Body of pancreas (tissue), 4 donors: Measurements from ENCODE around the gene NAP1L1. TPM values are rescaled to one million over a fixed set of nuclear protein-coding genes. Genes with fewer than 3 reads are reported as not detected.

Experiments
- ATAC-seq: fragments of 150-250 bp; one replicate; pipeline ENCODE4 v1.9.1; 2016
- DNase-seq, 4 donors: peaks; one replicate each; pipeline ENCODE4 v3.0.0-alpha.2; 2019
- H3K27ac ChIP-seq, 4 donors: fragments of 200-600 bp; sonication (generic); 1 replicate in 3 of 4; 2 replicates in 1 of 4; pipeline versions ENCODE4 v1.5.1 to v1.6.1; 2016 to 2019; ENCODE audit warnings: mild to moderate bottlenecking in 1 of 4, mixed read lengths in 1 of 4, moderate library complexity in 1 of 4
- H3K27me3 ChIP-seq, 2 donors: fragments of 200-600 bp; sonication (generic); one replicate each; pipeline ENCODE4 v1.6.0; 2016; ENCODE audit warnings: mild to moderate bottlenecking in 1 of 2
- H3K36me3 ChIP-seq, 2 donors: fragments of 200-600 bp; sonication (generic); replicated peaks in 1 of 2; 2 replicates each; pipeline ENCODE4 v1.5.1; 2016; ENCODE audit warnings: low read depth in 2 of 2; ENCODE audit not compliant: insufficient read depth in 1 of 2
- H3K4me1 ChIP-seq: fragments of 200-600 bp; sonication (generic); one replicate; pipeline ENCODE4 v1.6.0; 2016
- H3K4me3 ChIP-seq, 2 donors: fragments of 200-600 bp; sonication (generic); 1 replicate in 1 of 2; 2 replicates in 1 of 2; pipeline ENCODE4 v1.5.1; 2016 to 2019
- H3K9me3 ChIP-seq, 3 donors: fragments of 200-600 bp; sonication (generic); 1 replicate in 2 of 3; 2 replicates in 1 of 3; pipeline ENCODE4 v1.5.1; 2016
- CTCF ChIP-seq, 7 experiments: fragments of 450-650 bp in 4 of 7; fragments of 200-600 bp in 3 of 7; sonication (generic) in 3 of 7; IDR thresholded peaks; one replicate each; pipeline ENCODE4 v1.5.1; 2016 to 2019; ENCODE audit warnings: antibody characterized with exemption in 7 of 7
- POLR2A ChIP-seq, 3 donors: fragments of 450-650 bp; IDR thresholded peaks; one replicate each; pipeline ENCODE4 v1.6.1; 2016; ENCODE audit warnings: antibody characterized with exemption in 3 of 3, mild to moderate bottlenecking in 2 of 3
- whole genome bisulfite sequencing, 2 donors: methylation state at CpG; one replicate each; pipeline ENCODE4 v1.1.5; 2017; 5-methylcytosine and 5-hydroxymethylcytosine counted together
- intact Hi-C: fragments of 100-400 bp; cut with DNase I; formaldehyde crosslinking; loops from one replicate; pipeline ENCODE4 v1.15.1; 2023
- total RNA-seq, 2 donors: library from RNA; depleted of rRNA; stranded (reverse); fragments of >200 nt; gene quantifications; one replicate each; pipeline ENCODE4 v1.1.0, GENCODE V29; 2016

The NAP1L1 gene
- total RNA-seq, 2 donors from 2014 or later: 151 to 275 TPM

GRCh38 chr12:76101739-76102385 is 17.4 kb upstream of the NAP1L1 start:
- H3K9me3 ChIP-seq: no peaks in the 10 kb centered on the region
- no peak for DNase-seq
- intact Hi-C loops: no loop called here
- no peak overlapping the region for H3K4me3 ChIP-seq
- H3K27ac ChIP-seq: no peak overlapping the region
- no peaks in the 10 kb centered on the region for H3K27me3 ChIP-seq
- 62 to 75% methylated on average over 1 of the region's 1 CpG for WGBS, 2 donors
- no peaks in the 10 kb centered on the region for H3K4me1 ChIP-seq
- ATAC-seq: no peak
- TF ChIP-seq CTCF (IDR thresholded peaks at IDR 0.05): no peak
- no peak for TF ChIP-seq POLR2A (IDR thresholded peaks at IDR 0.05)
- H3K36me3 ChIP-seq: no peaks in the 10 kb centered on the region

GRCh38 chr12:76096079-76096646 is 11.7 kb upstream of the NAP1L1 start:
- TF ChIP-seq CTCF (IDR thresholded peaks at IDR 0.05): no peak
- TF ChIP-seq POLR2A (IDR thresholded peaks at IDR 0.05): no peak
- WGBS, 2 donors: 86 to 89% methylated on average over 3 of the region's 3 CpGs
- H3K36me3 ChIP-seq: no peaks in the 10 kb centered on the region
- DNase-seq: no peak
- H3K4me1 ChIP-seq: no peaks in the 10 kb centered on the region
- H3K27me3 ChIP-seq: no peaks in the 10 kb centered on the region
- no peak overlapping the region for H3K4me3 ChIP-seq
- H3K9me3 ChIP-seq: no peaks in the 10 kb centered on the region
- H3K27ac ChIP-seq: no peak overlapping the region
- intact Hi-C loops: no loop called here
- no peak for ATAC-seq

GRCh38 chr12:76094754-76095153 is 10.3 kb upstream of the NAP1L1 start:
- Histone ChIP-seq H3K27ac (no peak overlapping the region), H3K27me3 (no peaks in the 10 kb centered on the region), H3K4me1 (no peaks in the 10 kb centered on the region), H3K4me3 (no peak overlapping the region), H3K36me3 (no peaks in the 10 kb centered on the region), H3K9me3 (no peaks in the 10 kb centered on the region)
- DNase-seq (no peak), ATAC-seq (no peak)
- intact Hi-C loops: no loop called here
- WGBS, 2 donors: 84 to 88% methylated on average over 3 of the region's 3 CpGs
- TF ChIP-seq CTCF (IDR thresholded peaks at IDR 0.05) (peak in 1 of 7 experiments; percentile 14), POLR2A (IDR thresholded peaks at IDR 0.05) (no peak)

- Histone ChIP-seq H3K4me3 (no peak overlapping the region), H3K27me3 (no peaks in the 10 kb centered on the region), H3K9me3 (no peaks in the 10 kb centered on the region), H3K36me3 (no peaks in the 10 kb centered on the region), H3K4me1 (no peaks in the 10 kb centered on the region), H3K27ac (no peak overlapping the region)
- intact Hi-C loops: no loop called here
- WGBS, 2 donors: 62 to 63% methylated on average over 2 of the region's 2 CpGs
- no peak for DNase-seq
- TF ChIP-seq POLR2A (IDR thresholded peaks at IDR 0.05): no peak
- no peak for TF ChIP-seq CTCF (IDR thresholded peaks at IDR 0.05)
- ATAC-seq: no peak
Measured at GRCh38 chr12:76091246-76091754, 6.8 kb upstream of the NAP1L1 start.

GRCh38 chr12:76085520-76085868 is 1.0 kb upstream of the NAP1L1 start:
- no peaks in the 10 kb centered on the region for H3K36me3 ChIP-seq
- peaks cover 22% of the 10 kb centered on the region for H3K4me1 ChIP-seq
- intact Hi-C loops: no loop called here
- no peaks in the 10 kb centered on the region for H3K27me3 ChIP-seq
- WGBS, 2 donors: 5 to 10% methylated on average over 5 of the region's 5 CpGs
- DNase-seq (peak in 1 of 4 donors; percentile 7), ATAC-seq (no peak)
- H3K27ac ChIP-seq: peak overlapping the region in 3 of 4 donors; percentile 97 to 98 (median 98)
- H3K4me3 ChIP-seq: no peak overlapping the region
- TF ChIP-seq CTCF (IDR thresholded peaks at IDR 0.05) (no peak), POLR2A (IDR thresholded peaks at IDR 0.05) (no peak)
- H3K9me3 ChIP-seq: no peaks in the 10 kb centered on the region
